Neural cell (in vitro differentiated cells): ENCODE results near the gene TNPO2. TPM values are rescaled to one million over a fixed set of nuclear protein-coding genes. Genes with fewer than 3 reads are reported as not detected.

Source experiments
- H2AFZ ChIP-seq: fragments of 200-600, 300-800 bp; sonication (generic), shearing (Covaris generic); 2 replicates; pipeline ENCODE4 v1.6.0; 2014; ENCODE audit warnings: low read depth, mild to moderate bottlenecking, antibody characterized with exemption, low read length, moderate library complexity
- H3F3A ChIP-seq: fragments of 200-600 bp; shearing (Covaris generic); 2 replicates; pipeline ENCODE4 v1.6.1; 2016; ENCODE audit warnings: mild to moderate bottlenecking, moderate library complexity, mixed read lengths, antibody characterized with exemption, low read length; ENCODE audit not compliant: insufficient read depth, poor library complexity, severe bottlenecking
- H3K27ac ChIP-seq: fragments of 200-600, 300-800 bp; sonication (generic), shearing (Covaris generic); 2 replicates; pipeline ENCODE4 v1.5.1; 2014; ENCODE audit warnings: mild to moderate bottlenecking, low read length, moderate library complexity
- H3K27me3 ChIP-seq: fragments of 300-800, 200-600 bp; sonication (generic), shearing (Covaris generic); 2 replicates; pipeline ENCODE4 v1.6.0; 2014; ENCODE audit warnings: mild to moderate bottlenecking, low read depth, low read length, moderate library complexity; ENCODE audit not compliant: insufficient read depth
- H3K36me3 ChIP-seq: fragments of 300-800, 200-600 bp; sonication (generic), shearing (Covaris generic); 2 replicates; pipeline ENCODE4 v1.5.1; 2014; ENCODE audit warnings: mild to moderate bottlenecking, antibody characterized with exemption, low read length, moderate library complexity; ENCODE audit not compliant: insufficient read depth
- H3K4me2 ChIP-seq: fragments of 300-800, 200-600 bp; sonication (generic), shearing (Covaris generic); 2 replicates; pipeline ENCODE4 v1.6.0; 2014; ENCODE audit warnings: mild to moderate bottlenecking, low read length
- H3K4me3 ChIP-seq: fragments of 300-800, 200-600 bp; sonication (generic), shearing (Covaris generic); 2 replicates; pipeline ENCODE4 v1.5.1; 2014; ENCODE audit warnings: mild to moderate bottlenecking, low read length, moderate library complexity
- H3K79me2 ChIP-seq: fragments of 200-600 bp; shearing (Covaris generic); replicated peaks from 2 replicates; pipeline ENCODE4 v1.6.0; 2014; ENCODE audit warnings: mild to moderate bottlenecking, low read length, moderate library complexity; ENCODE audit not compliant: insufficient read depth
- H3K9ac ChIP-seq: fragments of 300-800, 200-600 bp; sonication (generic), shearing (Covaris generic); 2 replicates; pipeline ENCODE4 v1.6.1; 2016; ENCODE audit warnings: mild to moderate bottlenecking, low read length, mixed read lengths
- H3K9me2 ChIP-seq: fragments of 200-600 bp; shearing (Covaris generic); 2 replicates; pipeline ENCODE4 v1.6.1; 2016; ENCODE audit warnings: mild to moderate bottlenecking, low read length, mixed read lengths; ENCODE audit not compliant: insufficient read depth
- H3K9me3 ChIP-seq: fragments of 200-600, 300-800 bp; sonication (generic), shearing (Covaris generic); 2 replicates; pipeline ENCODE4 v1.6.1; 2016; ENCODE audit warnings: mild to moderate bottlenecking, mixed run types, low read length, moderate library complexity, mixed read lengths
- H4K20me1 ChIP-seq: fragments of 200-600 bp; shearing (Covaris generic); 2 replicates; pipeline ENCODE4 v1.6.1; 2016; ENCODE audit warnings: mild to moderate bottlenecking, mixed run types; ENCODE audit not compliant: insufficient read depth
- CTCF ChIP-seq: fragments of 450-650 bp; IDR thresholded peaks from 2 replicates; pipeline ENCODE4 v1.5.1; 2014; ENCODE audit warnings: antibody characterized with exemption, mild to moderate bottlenecking, moderate library complexity; ENCODE audit not compliant: poor library complexity, severe bottlenecking
- EP300 ChIP-seq: fragments of 450-650 bp; conservative IDR thresholded peaks from 2 replicates; pipeline ENCODE4 v1.6.1; 2014; ENCODE audit warnings: antibody characterized with exemption, mild to moderate bottlenecking, moderate library complexity; ENCODE audit not compliant: poor library complexity, severe bottlenecking
- EZH2 ChIP-seq: fragments of 200-600, 300-800 bp; shearing (Covaris generic), sonication (generic); IDR thresholded peaks from 2 replicates; pipeline ENCODE4 v1.6.1; 2014; ENCODE audit warnings: antibody characterized with exemption, low read length, borderline replicate concordance, mild to moderate bottlenecking; ENCODE audit not compliant: insufficient read depth, poor library complexity, severe bottlenecking
- MXI1 ChIP-seq: fragments of 450-650 bp; conservative IDR thresholded peaks from 2 replicates; pipeline ENCODE4 v1.6.1; 2014; ENCODE audit warnings: antibody characterized with exemption, mild to moderate bottlenecking; ENCODE audit not compliant: poor library complexity, severe bottlenecking
- POLR2AphosphoS5 ChIP-seq: IDR thresholded peaks from 2 replicates; pipeline ENCODE4 v1.6.1; 2012
- RAD21 ChIP-seq: fragments of 450-650 bp; conservative IDR thresholded peaks from 2 replicates; pipeline ENCODE4 v1.6.1; 2014; ENCODE audit warnings: antibody characterized with exemption, mild to moderate bottlenecking, moderate library complexity
- REST ChIP-seq: IDR thresholded peaks from 2 replicates; pipeline ENCODE4 v1.6.1; 2012; ENCODE audit warnings: borderline replicate concordance
- SMC3 ChIP-seq: fragments of 450-650 bp; conservative IDR thresholded peaks from 2 replicates; pipeline ENCODE4 v1.6.1; 2014; ENCODE audit warnings: antibody characterized with exemption, mild to moderate bottlenecking, moderate library complexity; ENCODE audit not compliant: poor library complexity
- TAF1 ChIP-seq: IDR thresholded peaks from 2 replicates; pipeline ENCODE4 v1.6.1; 2012; ENCODE audit warnings: low read depth
- polyA plus RNA-seq: library from polyadenylated mRNA; depleted of rRNA; stranded (reverse); fragments of >200 nt; gene quantifications from 2 replicates; pipeline ENCODE4 v1.2.3, GENCODE V29; 2014

Gene TNPO2
- polyA plus RNA-seq, 1 donor from 2014 or later: 98.6 TPM

- no peaks in the 10 kb centered on the region for H3K36me3 ChIP-seq
- H2AFZ ChIP-seq: no peak overlapping the region
- H3K4me2 ChIP-seq: no peak overlapping the region
- H3K9me3 ChIP-seq: no peaks in the 10 kb centered on the region
- TF ChIP-seq CTCF: no peak
- H3K27me3 ChIP-seq: no peaks in the 10 kb centered on the region
- H3K9me2 ChIP-seq: no peaks in the 10 kb centered on the region
- no peaks in the 10 kb centered on the region for H3K79me2 ChIP-seq
- no peak overlapping the region for H3K4me3 ChIP-seq
- no peak overlapping the region for H3K27ac ChIP-seq
- no peaks in the 10 kb centered on the region for H3F3A ChIP-seq
- H4K20me1 ChIP-seq: no peaks in the 10 kb centered on the region
- H3K9ac ChIP-seq: no peak overlapping the region
These were observed 47.2 kb upstream of the TNPO2 start for GRCh38 chr19:12770922-12771321.

- Histone ChIP-seq H3K4me2 (no peak overlapping the region), H3K4me3 (no peak overlapping the region)
These were observed 46.0 kb upstream of the TNPO2 start for GRCh38 chr19:12769689-12770088.

More at GRCh38 chr19:12769689-12770088, 46.0 kb upstream of the TNPO2 start:
- Histone ChIP-seq H3K79me2 (no peaks in the 10 kb centered on the region), H3K9me3 (no peaks in the 10 kb centered on the region), H4K20me1 (no peaks in the 10 kb centered on the region), H3K36me3 (no peaks in the 10 kb centered on the region), H3K27ac (no peak overlapping the region), H3K9ac (no peak overlapping the region), H3F3A (no peaks in the 10 kb centered on the region), H3K9me2 (no peaks in the 10 kb centered on the region), H2AFZ (no peak overlapping the region), H3K27me3 (no peaks in the 10 kb centered on the region)
- TF ChIP-seq RAD21 (no peak), SMC3 (no peak), EZH2 (no peak), TAF1 (no peak), MXI1 (no peak), POLR2AphosphoS5 (no peak), REST (no peak), CTCF (no peak), EP300 (no peak)
